Measurements from ENCODE around the gene TIAM2.
"Not testable (repeated sequence)": the region's sequence is repeated elsewhere in the genome, so short reads cannot be mapped to it uniquely, and the experiment has no call there.

Gene TIAM2

GRCh38 chr6:154956771-154957522 is 38.2 kb upstream of the TIAM2 start:
- ChIA-PET POLR2A (no interaction called here), CTCF (no interaction called here)
- DNase-seq (ENCODE audit: extremely low spot score): no peak
- TF ChIP-seq ZNF384 (IDR thresholded peaks at IDR 0.05) (no peak), ARNT (IDR thresholded peaks at IDR 0.05) (no peak), FOXK2 (IDR thresholded peaks at IDR 0.05) (no peak), SUZ12 (IDR thresholded peaks at IDR 0.05) (no peak), FOXM1 (IDR thresholded peaks at IDR 0.05; ENCODE audit: borderline replicate concordance) (no peak), TARDBP (IDR thresholded peaks at IDR 0.05) (no peak), CTBP1 (IDR thresholded peaks at IDR 0.05; ENCODE audit: borderline replicate concordance) (no peak)

GRCh38 chr6:154958469-154958868 is 36.6 kb upstream of the TIAM2 start:
- no peak for DNase-seq (ENCODE audit: extremely low spot score)
- ChIA-PET POLR2A (no interaction called here), CTCF (no interaction called here)
- TF ChIP-seq FOXA1 (IDR thresholded peaks at IDR 0.05) (no peak), L3MBTL2 (conservative IDR thresholded peaks at IDR 0.05) (no peak)

GRCh38 chr6:154960299-154960843 is 34.7 kb upstream of the TIAM2 start:
- no peak for DNase-seq (ENCODE audit: extremely low spot score)
- POLR2A ChIA-PET: no interaction called here
- CTCF ChIA-PET: no interaction called here
- TF ChIP-seq PKNOX1 (IDR thresholded peaks at IDR 0.05) (no peak), L3MBTL2 (conservative IDR thresholded peaks at IDR 0.05) (no peak), LEF1 (IDR thresholded peaks at IDR 0.05; ENCODE audit: borderline replicate concordance) (no peak), ZNF384 (IDR thresholded peaks at IDR 0.05) (no peak), CTBP1 (IDR thresholded peaks at IDR 0.05; ENCODE audit: borderline replicate concordance) (no peak), NFRKB (IDR thresholded peaks at IDR 0.05) (no peak), ARNT (IDR thresholded peaks at IDR 0.05) (no peak), TARDBP (IDR thresholded peaks at IDR 0.05) (no peak), SUZ12 (IDR thresholded peaks at IDR 0.05) (no peak), ELF4 (IDR thresholded peaks at IDR 0.05) (no peak), FOXK2 (IDR thresholded peaks at IDR 0.05) (no peak)

- ChIA-PET CTCF (interaction anchor here (1.2 kb wide), 1 partner anchor 31 kb away, joined by 3 read pairs; no protein-coding TSS in a partner anchor), POLR2A (no interaction called here)
- TF ChIP-seq L3MBTL2 (conservative IDR thresholded peaks at IDR 0.05) (no peak), BHLHE40 (IDR thresholded peaks at IDR 0.05; ENCODE audit: borderline replicate concordance) (no peak), FOXA1 (IDR thresholded peaks at IDR 0.05) (no peak), NFRKB (IDR thresholded peaks at IDR 0.05) (no peak), ZNF384 (IDR thresholded peaks at IDR 0.05) (no peak), ARNT (IDR thresholded peaks at IDR 0.05) (no peak), TARDBP (IDR thresholded peaks at IDR 0.05) (no peak), LEF1 (IDR thresholded peaks at IDR 0.05; ENCODE audit: borderline replicate concordance) (no peak), HDGF (IDR thresholded peaks at IDR 0.05; ENCODE audit: borderline replicate concordance) (no peak), CTBP1 (IDR thresholded peaks at IDR 0.05; ENCODE audit: borderline replicate concordance) (no peak), SUZ12 (IDR thresholded peaks at IDR 0.05) (no peak), ELF4 (IDR thresholded peaks at IDR 0.05) (no peak), FOXM1 (IDR thresholded peaks at IDR 0.05; ENCODE audit: borderline replicate concordance) (no peak), PKNOX1 (IDR thresholded peaks at IDR 0.05) (no peak), FOXK2 (IDR thresholded peaks at IDR 0.05) (no peak)
- no peak for DNase-seq (ENCODE audit: extremely low spot score)
Measured at GRCh38 chr6:154960854-154961530, 34.1 kb upstream of the TIAM2 start.

GRCh38 chr6:154962753-154963152 is 32.4 kb upstream of the TIAM2 start:
- ChIA-PET CTCF (interaction anchor here (0.7 kb wide), 1 partner anchor 287 kb away, joined by 3 read pairs; no protein-coding TSS in a partner anchor), POLR2A (no interaction called here)
- DNase-seq (ENCODE audit: extremely low spot score): no peak
- TF ChIP-seq FOXM1 (IDR thresholded peaks at IDR 0.05; ENCODE audit: borderline replicate concordance) (no peak), ARNT (IDR thresholded peaks at IDR 0.05) (no peak), FOXA1 (IDR thresholded peaks at IDR 0.05) (no peak), FOXK2 (IDR thresholded peaks at IDR 0.05) (no peak), ZNF384 (IDR thresholded peaks at IDR 0.05) (no peak), TARDBP (IDR thresholded peaks at IDR 0.05) (no peak), NFRKB (IDR thresholded peaks at IDR 0.05) (no peak), CTBP1 (IDR thresholded peaks at IDR 0.05; ENCODE audit: borderline replicate concordance) (no peak), SP1 (IDR thresholded peaks at IDR 0.05) (no peak), L3MBTL2 (conservative IDR thresholded peaks at IDR 0.05) (no peak)

- CTCF ChIA-PET; DNase-seq (ENCODE audit: extremely low spot score); POLR2A ChIA-PET: not testable (repeated sequence)
Measured at GRCh38 chr6:154966065-154966770, 28.9 kb upstream of the TIAM2 start.

- TF ChIP-seq NFRKB (IDR thresholded peaks at IDR 0.05) (no peak), TARDBP (IDR thresholded peaks at IDR 0.05) (no peak), SP1 (IDR thresholded peaks at IDR 0.05) (no peak), ELF4 (IDR thresholded peaks at IDR 0.05) (no peak), ZNF384 (IDR thresholded peaks at IDR 0.05) (no peak), FOXM1 (IDR thresholded peaks at IDR 0.05; ENCODE audit: borderline replicate concordance) (no peak), FOXK2 (IDR thresholded peaks at IDR 0.05) (no peak), LEF1 (IDR thresholded peaks at IDR 0.05; ENCODE audit: borderline replicate concordance) (no peak), FOXA1 (IDR thresholded peaks at IDR 0.05) (no peak)
- DNase-seq (ENCODE audit: extremely low spot score): no peak
- POLR2A ChIA-PET: no interaction called here
- CTCF ChIA-PET: no interaction called here
Measured at GRCh38 chr6:154969796-154970195, 25.3 kb upstream of the TIAM2 start.

Data from HEK293T (cell line).